NCI-H446 (cell line): ENCODE measurements around the gene GDF2.

Experiments used
- DNase-seq, 2 experiments: peaks; one replicate each; lab custom pipeline; 2025; lab: John Stamatoyannopoulos, UW

The GDF2 gene

DNA sequence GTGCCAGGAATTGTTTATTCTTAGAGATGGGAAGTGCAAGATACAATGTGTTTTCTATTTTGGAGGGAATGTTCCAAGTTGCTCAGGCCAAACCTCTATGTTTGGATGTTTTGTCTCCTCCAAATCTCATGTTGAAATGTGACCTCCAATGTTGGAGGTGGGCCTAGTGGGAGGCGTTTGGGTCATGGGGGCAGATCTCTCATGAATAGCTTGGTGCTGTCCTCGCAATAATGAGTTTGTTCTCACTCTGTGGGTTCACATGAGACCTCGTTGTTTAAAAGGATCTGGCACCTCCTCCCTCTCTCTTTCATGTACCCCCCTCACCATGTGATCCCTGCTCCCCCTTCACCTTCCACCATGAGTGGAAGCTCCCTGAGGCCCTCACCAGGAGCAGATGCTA is 30.6 kb upstream of the GDF2 start:
- DNase-seq, result no peak

DNA sequence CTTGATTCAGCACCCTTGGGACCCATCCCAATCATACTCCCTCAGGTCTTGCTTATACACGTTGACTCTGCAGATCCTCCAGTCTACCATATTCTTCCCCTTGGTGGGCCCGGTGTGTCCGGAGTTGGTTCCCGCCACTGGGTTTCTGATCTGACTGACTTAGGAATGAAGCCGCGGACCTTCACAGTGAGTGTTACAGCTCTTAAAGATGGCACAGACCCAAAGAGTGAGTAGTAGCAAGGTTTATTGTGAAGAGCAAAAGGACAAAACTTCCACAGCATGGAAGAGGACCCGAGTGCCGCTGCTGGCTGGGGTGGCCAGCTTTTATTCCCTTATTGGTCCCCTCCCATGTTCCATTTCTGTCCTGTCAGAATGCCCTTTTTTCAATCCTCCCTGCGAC is 28.2 kb upstream of the GDF2 start:
- no peak for DNase-seq

DNA sequence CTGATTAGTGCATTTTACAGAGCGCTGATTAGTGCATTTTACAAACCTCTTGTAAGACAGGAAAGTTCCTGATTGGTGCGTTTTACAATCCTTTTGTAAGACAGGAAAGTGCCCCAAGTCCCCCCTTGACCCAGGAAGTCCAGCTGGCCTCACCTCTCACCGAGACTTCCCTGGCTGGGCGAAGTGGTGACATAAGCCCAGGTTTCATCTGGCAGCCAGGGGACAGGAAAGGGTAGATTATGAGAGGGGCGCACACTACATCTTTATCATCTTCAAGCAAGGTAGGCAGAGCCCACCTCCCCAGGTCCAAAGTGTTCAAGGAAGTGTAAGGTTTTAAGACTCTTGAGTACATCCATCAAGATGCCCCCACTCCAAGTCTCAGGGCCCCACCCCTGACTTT is 27.8 kb upstream of the GDF2 start:
- DNase-seq, result no peak

DNA sequence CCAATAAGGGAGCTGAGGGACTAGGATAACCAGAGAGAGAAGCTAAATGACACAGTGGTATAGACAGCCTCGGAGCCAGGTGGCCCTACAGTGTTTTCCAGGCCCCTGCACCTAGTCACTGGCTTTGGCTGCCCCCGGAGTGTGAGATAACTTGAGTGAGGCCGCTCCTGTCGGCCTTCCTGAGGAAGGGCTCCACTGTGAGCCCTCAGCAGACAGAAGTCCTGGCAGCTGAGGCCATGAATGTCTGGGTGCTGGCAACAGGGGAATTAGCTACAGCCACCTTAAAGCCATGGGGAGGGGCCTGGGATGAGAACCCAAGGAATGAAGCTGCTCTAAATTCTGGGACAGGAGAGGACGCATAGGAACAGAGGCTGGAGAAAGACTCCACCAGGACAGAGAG is 26.8 kb upstream of the GDF2 start:
- no peak for DNase-seq

DNA sequence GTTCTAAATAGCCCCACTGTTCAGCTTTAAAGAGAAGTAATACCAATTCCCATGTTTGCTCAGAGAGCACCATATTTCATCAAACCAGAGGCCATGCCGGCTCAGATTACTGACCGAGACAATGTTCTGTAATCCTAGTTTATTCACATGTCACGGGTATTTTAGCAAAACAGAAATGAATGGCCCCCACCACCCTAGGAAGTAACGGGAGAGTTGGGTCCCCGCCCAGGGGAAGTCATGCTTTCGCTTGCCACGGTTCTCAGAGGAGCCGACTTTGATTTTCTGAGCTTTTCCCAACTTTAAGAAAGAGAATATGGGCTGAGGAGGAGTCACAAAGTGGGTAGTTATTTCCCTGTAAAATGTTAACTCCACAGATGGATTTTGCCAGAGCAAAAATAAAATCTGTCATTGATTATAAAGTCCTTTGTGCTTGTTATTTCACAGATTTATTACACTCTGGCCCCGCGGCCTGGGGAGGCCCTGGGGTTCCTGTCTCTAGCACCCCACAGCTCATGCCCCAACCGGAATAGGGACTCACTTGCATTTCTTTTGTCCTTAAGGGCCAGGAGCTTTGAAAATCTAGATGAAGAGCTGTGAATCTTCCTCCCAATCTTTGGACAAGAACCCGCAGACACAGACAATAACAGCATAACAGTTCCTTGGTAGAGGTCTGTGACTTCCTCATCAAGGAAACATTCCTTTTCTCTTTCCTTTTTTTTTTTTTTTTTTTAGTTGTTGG is 25.9 kb upstream of the GDF2 start:
- no peak for DNase-seq

DNA sequence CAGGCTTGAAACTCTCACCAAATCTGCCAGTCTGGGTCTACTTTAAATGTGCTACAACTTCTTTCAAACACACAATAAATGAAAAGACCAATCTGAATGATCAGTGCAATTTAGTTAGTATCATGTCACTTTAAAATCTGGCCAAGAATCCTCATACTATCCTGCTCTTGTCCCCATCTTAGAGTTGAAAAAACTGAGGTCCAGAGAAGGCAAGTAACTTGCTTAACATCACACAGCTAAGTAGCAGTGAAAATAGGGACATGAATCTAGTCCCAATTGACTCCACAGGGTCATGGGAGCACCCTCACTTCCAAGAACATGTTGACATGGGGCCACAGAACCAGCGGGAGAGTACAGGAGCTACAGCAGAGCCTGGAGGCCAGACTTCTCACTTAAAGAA is 25.3 kb upstream of the GDF2 start:
- DNase-seq, result no peak

DNA sequence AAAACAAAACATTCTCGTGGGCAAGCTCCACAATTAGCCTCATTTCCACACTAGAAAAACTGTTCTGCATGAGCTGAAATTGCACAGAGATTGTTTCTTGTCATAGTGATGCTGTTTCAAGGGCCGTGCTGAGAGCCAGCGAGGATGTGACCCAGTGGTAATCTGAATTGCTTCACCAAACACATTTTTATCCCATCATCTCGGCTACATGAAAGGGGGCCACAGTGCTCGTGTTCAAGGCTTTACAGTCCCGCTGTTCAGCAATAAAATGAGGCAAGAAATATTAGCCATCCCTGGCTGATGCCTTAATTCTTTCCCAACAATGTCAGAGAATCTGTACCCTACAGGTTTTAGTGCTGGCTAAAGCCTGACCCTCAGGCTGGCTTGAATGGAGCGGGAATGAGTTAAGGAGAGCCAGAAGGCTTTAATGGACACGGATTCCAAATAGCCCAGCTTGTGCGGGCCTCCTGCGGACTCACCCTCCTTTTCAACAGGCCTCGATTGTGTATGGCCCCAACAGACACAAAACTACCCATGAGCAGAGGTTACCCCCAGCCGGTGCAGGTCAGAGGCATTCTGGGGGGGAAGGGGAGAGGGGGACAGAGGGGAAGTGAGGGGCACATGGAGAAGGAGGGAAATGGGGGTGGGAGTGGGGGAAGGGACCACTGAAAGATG is 24.3 kb upstream of the GDF2 start:
- DNase-seq, result no peak

DNA sequence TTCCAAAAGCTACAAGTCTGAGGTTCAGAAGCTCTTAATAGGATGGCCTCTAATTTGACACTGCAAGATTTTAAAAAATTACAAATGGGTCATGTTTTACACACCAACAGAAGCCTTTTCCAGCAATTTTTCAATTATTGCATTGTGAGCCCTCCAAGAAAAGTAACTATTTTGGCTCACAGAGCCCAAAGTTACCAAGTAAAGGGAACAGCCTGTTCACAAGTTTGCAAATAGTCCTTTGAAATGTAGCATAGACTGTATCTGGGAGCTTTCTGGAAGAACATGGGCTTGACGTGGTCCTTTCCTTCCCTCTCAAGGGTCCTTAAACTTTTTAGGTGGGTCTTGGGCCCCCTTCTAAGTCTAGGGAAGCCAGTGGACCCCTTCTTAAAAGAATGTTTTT is 23.5 kb upstream of the GDF2 start:
- DNase-seq, result no peak

DNA sequence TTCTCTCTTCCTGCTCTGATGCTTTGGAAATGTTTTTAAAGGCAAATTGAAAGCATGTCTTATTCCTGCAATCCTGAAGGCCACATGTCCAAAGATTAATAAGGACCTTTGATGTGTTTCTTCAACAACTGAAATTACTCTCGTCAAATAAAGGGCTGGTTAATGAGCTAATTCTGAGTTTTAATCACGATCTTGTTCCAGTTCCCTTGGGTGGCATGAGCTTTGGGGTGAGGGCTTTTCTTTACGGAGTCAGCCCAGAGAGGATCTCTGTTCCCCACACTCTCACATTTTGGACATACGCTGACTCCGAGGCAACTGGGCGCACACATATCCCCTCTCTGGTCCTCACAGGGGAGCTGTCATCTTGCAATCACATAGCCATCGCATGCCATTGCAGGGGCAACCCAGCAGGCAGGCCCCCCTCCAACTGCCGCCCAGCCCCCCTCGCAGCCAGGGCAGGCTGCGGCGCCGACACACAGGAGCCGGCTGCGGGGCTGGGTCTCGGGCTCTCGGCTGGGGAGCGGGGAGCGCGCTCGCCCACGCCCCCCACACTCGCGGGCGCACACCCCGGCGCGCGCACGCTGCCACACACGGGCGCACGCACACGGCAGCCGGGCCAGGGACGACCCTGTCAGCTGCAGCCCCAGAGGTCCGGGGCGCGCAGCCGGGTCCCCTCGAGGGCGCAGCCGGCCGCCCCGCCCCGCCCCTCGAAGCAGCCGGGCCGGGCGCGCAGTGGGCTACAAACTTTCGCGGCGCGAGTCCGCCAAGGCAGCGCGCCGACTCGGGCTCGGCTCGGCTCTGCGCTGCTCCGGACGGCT is 22.4 kb upstream of the GDF2 start, which contains the start of gene GDF10:
TSS of gene GDF10 (plus strand) at position 587 of the 818 bp plus-strand sequence. CDS start 455 bp downstream, outside the sequence.
- no peak for DNase-seq

DNA sequence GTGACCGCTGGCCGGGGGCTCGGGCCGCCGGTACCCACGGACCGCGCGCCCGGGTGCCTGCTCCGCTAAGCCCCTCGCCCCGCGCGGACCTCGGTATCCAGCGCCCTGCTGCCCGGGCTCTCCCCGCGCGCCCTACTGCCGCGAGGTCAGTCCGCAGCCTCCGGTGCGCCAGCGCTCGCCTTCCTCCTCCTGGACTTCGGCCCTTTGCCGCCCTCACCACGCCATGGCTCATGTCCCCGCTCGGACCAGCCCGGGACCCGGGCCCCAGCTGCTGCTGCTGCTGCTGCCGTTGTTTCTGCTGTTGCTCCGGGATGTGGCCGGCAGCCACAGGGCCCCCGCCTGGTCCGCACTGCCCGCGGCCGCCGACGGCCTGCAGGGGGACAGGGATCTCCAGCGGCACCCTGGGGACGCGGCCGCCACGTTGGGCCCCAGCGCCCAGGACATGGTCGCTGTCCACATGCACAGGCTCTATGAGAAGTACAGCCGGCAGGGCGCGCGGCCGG is 21.8 kb upstream of the GDF2 start:
- no peak for DNase-seq

DNA sequence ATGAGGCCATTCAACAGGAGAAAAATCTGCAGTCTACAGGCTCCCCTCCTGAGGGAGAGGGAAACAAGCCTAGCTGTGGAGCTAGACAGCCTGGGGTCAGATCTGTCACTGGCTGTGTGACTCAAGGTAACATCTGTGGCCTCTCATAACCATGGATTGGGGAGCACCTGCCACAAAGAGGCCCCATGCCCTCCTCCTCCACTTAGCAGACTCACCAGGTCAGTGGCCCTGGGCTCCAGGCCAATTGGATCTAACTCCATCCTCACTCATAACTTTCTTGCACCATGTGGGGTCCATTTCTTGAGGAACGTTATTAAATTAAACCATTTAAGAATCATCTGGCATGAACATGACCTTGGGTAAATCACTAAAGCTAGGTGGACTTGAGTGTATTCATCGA is 20.4 kb upstream of the GDF2 start:
- no peak for DNase-seq

DNA sequence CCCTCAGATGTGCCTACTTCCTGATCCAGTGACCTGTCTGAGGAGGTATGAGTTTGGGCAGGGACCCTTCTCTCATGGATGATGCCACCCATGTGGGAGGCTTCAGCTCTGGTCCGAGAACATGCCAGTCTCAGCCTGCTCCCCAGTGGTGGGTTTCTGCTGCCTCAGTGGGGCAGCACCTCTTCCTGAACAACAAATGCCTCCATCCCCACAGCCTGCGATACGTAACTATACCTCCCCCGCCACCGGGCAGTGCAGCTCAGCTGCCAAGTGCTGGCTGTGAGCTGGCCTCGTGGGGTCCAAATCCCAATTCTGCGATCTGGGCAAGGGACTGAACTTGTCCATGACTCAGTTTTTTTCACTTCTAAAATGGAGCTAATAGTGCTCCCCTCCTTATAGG is 19.1 kb upstream of the GDF2 start:
- DNase-seq, result no peak

DNA sequence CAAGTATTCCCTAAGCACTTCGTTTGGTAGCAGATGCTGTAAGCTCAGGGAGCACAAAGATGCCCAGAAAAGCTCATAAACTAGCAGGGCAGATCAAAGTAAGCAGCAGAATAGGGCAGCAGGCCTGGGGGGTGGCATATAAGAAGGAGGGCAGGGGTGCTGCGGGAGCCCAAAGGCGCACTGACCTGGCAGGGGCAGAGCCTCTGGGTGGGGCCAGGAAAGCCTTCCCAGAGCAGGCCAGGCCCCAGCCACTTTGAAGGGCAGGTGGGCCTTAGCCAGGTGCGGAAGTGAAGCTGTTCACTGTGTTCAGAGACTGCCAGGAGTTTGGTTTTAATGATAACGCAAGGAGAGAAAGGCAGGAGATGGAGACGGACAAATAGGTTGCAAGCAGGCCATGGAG is 18.4 kb upstream of the GDF2 start:
- DNase-seq, result no peak

DNA sequence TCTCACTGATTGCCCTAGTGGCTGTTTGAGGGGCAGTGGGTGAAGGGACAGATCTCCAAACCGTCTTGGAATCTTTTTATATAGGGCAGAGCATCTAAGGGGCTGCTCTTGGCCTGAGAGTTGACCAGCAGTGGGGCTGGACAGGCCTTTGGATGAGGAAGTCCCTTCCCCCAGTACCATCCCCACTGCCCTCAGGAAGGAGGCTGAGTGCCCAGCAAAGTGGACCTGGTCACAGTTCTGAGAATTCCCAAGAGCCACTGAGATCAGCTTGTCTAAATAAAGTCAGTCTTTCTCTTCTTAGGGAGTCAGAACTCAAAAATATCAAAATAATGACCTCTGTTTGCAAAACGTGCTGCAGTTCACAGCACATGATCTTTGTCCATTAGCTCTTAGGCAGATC is 16.7 kb upstream of the GDF2 start:
- no peak for DNase-seq

DNA sequence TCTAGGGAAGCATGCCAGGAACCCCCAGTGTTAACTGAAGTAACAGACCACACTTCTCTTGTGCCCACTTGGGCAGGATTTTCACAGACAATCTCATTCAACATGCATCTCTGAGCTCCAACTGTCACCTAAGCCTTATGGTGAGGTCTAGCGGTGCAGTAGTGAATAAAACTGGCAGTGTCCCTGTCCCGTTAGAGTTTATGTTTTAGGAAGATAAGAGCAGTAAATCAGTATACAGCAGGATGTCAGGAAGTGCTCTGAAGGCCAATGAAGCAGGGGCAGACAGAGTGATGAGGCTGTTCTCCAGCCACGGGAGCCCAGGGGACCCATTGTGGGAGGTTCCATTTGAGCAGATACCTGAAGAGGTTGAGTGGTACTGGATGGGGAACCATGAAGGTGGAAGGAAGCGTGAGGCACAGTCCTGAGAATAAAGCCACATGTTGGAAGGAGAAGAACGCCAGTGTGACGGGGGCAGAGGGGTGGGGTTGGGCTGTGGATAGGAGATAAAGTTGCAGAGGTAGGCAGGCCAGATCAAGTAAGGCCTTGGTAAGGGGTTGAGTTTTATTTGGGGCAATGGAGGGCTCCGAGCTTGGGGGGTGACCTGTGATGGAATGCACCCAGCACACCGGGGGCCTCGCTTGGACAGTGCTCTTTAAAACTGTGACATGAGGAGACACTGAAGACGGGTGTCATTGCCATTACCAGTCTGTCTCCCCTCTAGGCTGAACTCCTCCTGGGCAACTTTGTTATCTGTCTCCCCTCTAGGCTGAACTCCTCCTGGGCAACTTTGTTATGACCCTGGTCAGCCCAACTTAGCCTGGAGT is 15.7 kb upstream of the GDF2 start:
- DNase-seq, result no peak

DNA sequence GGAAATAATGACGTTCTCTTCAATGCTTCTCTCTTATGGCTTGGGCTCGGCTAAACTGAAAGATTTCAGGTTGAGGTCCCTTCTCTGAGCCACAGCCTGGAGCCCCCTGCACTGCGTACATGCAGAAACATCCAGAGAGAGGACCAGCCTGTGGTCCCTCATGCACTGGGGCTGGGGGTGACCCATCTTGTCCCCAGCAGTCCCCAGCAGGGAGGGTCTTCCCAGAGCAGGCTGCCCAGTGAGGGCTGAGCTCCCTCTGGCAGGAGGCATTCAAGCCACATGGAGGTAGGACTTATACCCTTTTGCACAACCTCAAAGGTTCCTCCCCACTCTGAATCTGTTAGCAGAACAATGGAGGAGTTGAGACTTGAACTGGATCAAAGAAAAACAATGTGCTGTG is 14.9 kb upstream of the GDF2 start:
- no peak for DNase-seq

DNA sequence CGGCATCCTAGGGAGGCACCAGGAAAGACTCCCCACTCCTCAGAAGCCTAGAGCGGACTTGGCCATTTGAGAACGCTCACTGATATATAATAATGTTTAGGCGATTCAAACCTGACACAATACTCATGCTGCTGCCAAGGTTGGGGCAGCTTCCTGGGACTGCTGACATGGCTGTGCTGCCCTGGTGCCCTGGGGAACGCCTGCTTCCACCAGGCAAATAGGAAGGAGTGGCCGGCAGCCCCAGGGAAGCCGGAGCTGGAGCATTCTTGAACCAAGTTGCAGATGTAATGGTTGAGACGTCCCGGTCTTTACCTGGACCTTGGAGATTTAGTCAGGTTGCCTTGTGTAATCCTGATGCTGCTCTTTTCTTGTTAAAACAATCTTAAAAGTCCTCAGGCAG is 13.5 kb upstream of the GDF2 start:
- DNase-seq, result no peak

DNA sequence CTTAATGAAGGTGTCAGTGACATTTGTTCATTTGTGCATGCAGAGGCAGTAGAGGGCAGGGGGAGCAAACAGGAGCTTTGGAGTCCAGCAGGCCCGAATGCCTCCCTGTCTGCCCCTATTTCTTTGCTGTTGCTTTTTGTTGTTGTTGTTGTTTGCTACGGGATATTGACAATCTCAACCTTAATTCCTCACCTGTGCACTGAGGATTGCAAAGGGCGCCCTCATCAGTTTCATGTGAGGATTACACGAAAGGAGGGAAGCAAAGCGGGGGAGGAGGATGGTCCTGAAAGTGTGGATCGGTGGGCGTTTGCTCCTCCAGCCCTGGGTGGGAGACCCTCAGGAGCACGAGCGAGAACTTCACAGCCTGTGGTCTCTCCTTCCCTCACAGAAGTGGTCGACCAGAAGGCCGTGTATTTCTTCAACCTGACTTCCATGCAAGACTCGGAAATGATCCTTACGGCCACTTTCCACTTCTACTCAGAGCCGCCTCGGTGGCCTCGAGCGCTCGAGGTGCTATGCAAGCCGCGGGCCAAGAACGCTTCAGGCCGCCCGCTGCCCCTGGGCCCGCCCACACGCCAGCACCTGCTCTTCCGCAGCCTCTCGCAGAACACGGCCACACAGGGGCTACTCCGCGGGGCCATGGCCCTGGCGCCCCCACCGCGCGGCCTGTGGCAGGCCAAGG is 12.7 kb upstream of the GDF2 start:
- no peak for DNase-seq

DNA sequence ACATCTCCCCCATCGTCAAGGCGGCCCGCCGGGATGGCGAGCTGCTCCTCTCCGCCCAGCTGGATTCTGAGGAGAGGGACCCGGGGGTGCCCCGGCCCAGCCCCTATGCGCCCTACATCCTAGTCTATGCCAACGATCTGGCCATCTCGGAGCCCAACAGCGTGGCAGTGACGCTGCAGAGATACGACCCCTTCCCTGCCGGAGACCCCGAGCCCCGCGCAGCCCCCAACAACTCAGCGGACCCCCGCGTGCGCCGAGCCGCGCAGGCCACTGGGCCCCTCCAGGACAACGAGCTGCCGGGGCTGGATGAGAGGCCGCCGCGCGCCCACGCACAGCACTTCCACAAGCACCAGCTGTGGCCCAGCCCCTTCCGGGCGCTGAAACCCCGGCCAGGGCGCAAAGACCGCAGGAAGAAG is 12.2 kb upstream of the GDF2 start:
- no peak for DNase-seq

DNA sequence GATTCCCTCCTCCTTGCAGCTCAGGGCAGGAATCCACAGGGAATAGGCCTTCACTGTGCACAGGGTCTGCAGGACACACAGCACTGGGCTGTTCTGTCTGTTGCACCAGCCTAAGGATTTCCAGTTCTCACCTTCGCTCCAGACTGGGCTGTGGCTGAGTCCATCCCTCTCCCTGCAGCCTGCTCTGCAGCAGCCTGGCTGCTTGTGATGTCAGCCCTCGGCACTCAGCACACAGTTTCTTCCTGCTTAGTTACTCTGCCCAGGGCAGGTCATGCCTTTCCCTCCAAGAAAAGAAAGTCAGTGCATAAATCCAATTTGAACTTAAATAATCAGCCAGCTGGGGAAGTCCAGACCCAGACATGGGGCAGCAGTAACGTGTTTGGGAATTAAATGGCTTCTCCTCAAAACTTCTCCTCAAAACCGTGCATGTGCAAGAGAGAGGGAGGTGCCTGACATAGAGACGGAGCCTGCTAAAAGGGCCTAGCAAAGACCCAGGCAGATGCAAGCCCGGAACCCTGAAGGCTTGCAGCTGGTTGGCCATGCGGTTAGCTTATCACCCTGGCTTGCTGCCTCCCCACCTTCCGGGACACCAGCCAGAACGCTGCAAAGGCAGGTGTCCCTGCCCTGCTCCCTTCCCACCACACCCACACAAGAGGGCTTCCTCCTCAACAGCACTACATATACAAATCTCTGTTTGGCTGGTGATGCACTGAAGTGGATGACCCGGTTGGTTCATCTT is 10.9 kb upstream of the GDF2 start:
- DNase-seq, result no peak
